Lower lobe of right lung (tissue), 2 donors: ENCODE measurements around the gene KATNAL1. TPM values are rescaled to one million over a fixed set of nuclear protein-coding genes. Genes with fewer than 3 reads are reported as not detected.

ENCODE experiments used
- ATAC-seq, 2 donors: fragments of 200-7000 bp; cut with Tn5 transposase; one replicate each; pipeline ENCODE4 v1.9.1; 2020 to 2022; ENCODE audit warnings: mild to moderate bottlenecking in 2 of 2, moderate library complexity in 2 of 2
- DNase-seq: peaks from one replicate; pipeline ENCODE4 v3.0.0-alpha.2; 2020
- H3K27ac ChIP-seq: fragments of 200-600 bp; one replicate; pipeline ENCODE4 v1.8.0; 2022
- H3K27me3 ChIP-seq: fragments of 200-600 bp; one replicate; pipeline ENCODE4 v1.8.0; 2022; ENCODE audit warnings: low read depth
- H3K36me3 ChIP-seq: fragments of 200-600 bp; one replicate; pipeline ENCODE4 v1.8.0; 2022; ENCODE audit warnings: mild to moderate bottlenecking
- H3K4me1 ChIP-seq: fragments of 200-600 bp; one replicate; pipeline ENCODE4 v1.8.0; 2022
- H3K4me3 ChIP-seq: fragments of 200-600 bp; one replicate; pipeline ENCODE4 v1.8.0; 2022; ENCODE audit warnings: mild to moderate bottlenecking
- H3K9me3 ChIP-seq: fragments of 200-600 bp; one replicate; pipeline ENCODE4 v1.8.0; 2022
- CTCF ChIP-seq: fragments of 200-600 bp; IDR thresholded peaks from one replicate; pipeline ENCODE4 v1.8.0; 2022; ENCODE audit warnings: antibody characterized with exemption, mild to moderate bottlenecking
- intact Hi-C: fragments of 100-400 bp; cut with DNase I; formaldehyde crosslinking; loops from one replicate; pipeline ENCODE4 v1.11.0; 2022
- total RNA-seq: library from RNA; stranded (reverse); fragmentation: NEBNext Ultra II Directional; extraction: Animal tissue kit (Norgen Biotek cat#: 25700); gene quantifications from one replicate; pipeline ENCODE4 v1.2.1, GENCODE V29; 2021
- donor health status: DM: no; HTN: yes; CAD: no; lungs with severe emphysema.

KATNAL1 gene
- total RNA-seq, 1 donor from 2014 or later = 18.4 TPM

DNA sequence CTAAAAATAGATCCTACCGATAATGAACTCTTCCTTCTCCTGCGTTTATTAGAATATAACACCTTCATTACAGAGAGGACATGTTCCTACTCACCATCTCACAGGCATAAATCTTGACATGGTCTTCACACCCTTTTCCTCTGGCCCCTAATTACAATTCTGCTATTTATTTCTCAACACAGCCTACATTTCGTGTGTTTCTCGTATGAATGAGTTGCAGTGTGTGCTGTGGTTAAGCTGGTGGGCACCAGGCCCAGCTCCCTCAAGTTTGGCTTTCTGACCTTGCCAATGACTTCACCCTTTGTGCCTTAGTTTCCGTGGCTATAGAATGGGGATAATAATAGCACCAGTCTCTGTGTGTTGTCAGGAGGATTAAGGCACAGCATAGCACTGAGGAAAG, 12.3 kb upstream of the KATNAL1 start:
- Histone ChIP-seq H3K4me3 (no peak overlapping the region), H3K27ac (no peak overlapping the region), H3K36me3 (no peaks in the 10 kb centered on the region), H3K27me3 (no peaks in the 10 kb centered on the region), H3K4me1 (no peaks in the 10 kb centered on the region), H3K9me3 (no peaks in the 10 kb centered on the region)
- intact Hi-C loops = no loop called here
- TF ChIP-seq CTCF = no peak
- DNase-seq = no peak
- no peak for ATAC-seq

GRCh38 chr13:30319130-30319529, 11.8 kb upstream of the KATNAL1 start:
- no peak overlapping the region for H3K27ac ChIP-seq
- H3K9me3 ChIP-seq = no peaks in the 10 kb centered on the region
- intact Hi-C loops = no loop called here
- DNase-seq = no peak
- no peak for TF ChIP-seq CTCF
- no peak for ATAC-seq
- H3K4me3 ChIP-seq = no peak overlapping the region
- H3K27me3 ChIP-seq = no peaks in the 10 kb centered on the region
- H3K36me3 ChIP-seq = no peaks in the 10 kb centered on the region
- H3K4me1 ChIP-seq = no peaks in the 10 kb centered on the region

DNA sequence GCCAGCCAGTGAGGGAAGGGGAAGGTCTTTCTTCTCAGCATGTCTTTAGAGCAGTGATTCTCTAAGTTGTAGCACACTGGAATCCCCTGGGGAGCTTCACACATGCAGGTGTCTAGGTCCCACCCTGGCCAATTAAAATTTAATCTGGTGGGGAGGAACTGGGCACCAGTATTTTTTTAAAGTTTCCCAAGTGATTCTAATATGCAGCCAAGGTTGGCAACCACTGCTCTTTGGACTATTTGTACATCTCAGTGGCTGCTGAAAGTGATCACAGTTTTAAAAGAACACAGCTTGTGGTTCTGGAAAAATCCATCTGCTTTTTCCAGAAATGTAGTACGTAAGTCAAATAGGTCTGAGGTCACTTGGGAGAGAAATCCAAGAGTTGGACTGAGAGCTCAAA, 10.7 kb upstream of the KATNAL1 start:
- DNase-seq (no peak), ATAC-seq (no peak)
- no peaks in the 10 kb centered on the region for H3K36me3 ChIP-seq
- H3K27ac ChIP-seq = no peak overlapping the region
- H3K27me3 ChIP-seq = no peaks in the 10 kb centered on the region
- intact Hi-C loops = no loop called here
- no peak for TF ChIP-seq CTCF
- H3K4me3 ChIP-seq = no peak overlapping the region
- H3K9me3 ChIP-seq = no peaks in the 10 kb centered on the region
- H3K4me1 ChIP-seq = peaks cover 8% of the 10 kb centered on the region

- DNase-seq (no peak), ATAC-seq (no peak)
- Histone ChIP-seq H3K4me1 (peaks cover 14% of the 10 kb centered on the region), H3K9me3 (no peaks in the 10 kb centered on the region), H3K4me3 (no peak overlapping the region), H3K27ac (no peak overlapping the region), H3K27me3 (no peaks in the 10 kb centered on the region), H3K36me3 (no peaks in the 10 kb centered on the region)
- intact Hi-C loops = no loop called here
- TF ChIP-seq CTCF = no peak
These were observed 7.2 kb upstream of the KATNAL1 start for GRCh38 chr13:30314562-30314961.

DNA sequence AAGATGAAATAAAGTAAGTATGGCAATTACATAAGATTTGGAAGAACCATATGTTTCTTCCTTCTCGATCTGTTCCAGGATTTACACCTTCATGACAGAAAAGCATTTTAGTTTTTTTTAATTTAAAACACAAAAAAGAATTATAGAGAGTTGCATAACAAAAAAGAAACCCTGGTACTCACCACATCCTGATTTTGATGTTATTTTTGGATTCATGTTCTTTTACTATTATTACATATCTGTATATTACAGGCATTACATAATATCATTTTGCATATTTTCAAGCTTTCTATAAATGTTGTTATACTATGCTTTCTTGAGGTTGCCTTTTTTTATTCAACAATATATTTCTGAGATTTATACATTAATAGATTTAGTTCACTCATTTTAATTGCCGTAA, 6.7 kb upstream of the KATNAL1 start:
- Histone ChIP-seq H3K27me3 (no peaks in the 10 kb centered on the region), H3K36me3 (no peaks in the 10 kb centered on the region), H3K4me3 (no peak overlapping the region), H3K9me3 (no peaks in the 10 kb centered on the region), H3K4me1 (peaks cover 14% of the 10 kb centered on the region), H3K27ac (no peak overlapping the region)
- ATAC-seq = no peak
- intact Hi-C loops = no loop called here
- no peak for DNase-seq
- no peak for TF ChIP-seq CTCF

DNA sequence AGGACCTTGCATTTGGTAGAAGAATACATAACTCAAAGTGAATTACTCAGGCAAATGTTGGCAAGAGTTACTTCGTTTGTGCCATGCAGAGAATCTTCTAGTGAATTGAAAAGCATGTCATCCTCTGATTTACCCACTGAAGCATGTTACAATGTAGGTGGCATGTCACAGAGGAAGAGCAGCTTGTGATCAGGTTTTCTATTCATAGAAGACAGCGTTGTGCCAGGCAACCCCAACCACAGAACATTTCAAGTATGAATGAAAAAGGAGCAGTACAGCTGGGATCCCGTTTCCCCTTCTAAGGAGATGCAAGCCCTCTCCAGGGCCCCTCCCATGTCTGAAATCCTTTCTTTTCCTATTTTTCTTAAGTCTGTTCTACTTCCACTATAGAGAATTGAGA, 6.0 kb upstream of the KATNAL1 start:
- H3K36me3 ChIP-seq = no peaks in the 10 kb centered on the region
- H3K9me3 ChIP-seq = no peaks in the 10 kb centered on the region
- intact Hi-C loops = no loop called here
- DNase-seq = no peak
- ATAC-seq = no peak
- no peak overlapping the region for H3K4me3 ChIP-seq
- TF ChIP-seq CTCF = no peak
- H3K27me3 ChIP-seq = no peaks in the 10 kb centered on the region
- peaks cover 14% of the 10 kb centered on the region for H3K4me1 ChIP-seq
- H3K27ac ChIP-seq = no peak overlapping the region
